ENCODE results near the gene PAFAH2.
"Not testable (repeated sequence)": the region's sequence is repeated elsewhere in the genome, so short reads cannot be mapped to it uniquely, and the experiment has no call there.

Gene PAFAH2

DNA sequence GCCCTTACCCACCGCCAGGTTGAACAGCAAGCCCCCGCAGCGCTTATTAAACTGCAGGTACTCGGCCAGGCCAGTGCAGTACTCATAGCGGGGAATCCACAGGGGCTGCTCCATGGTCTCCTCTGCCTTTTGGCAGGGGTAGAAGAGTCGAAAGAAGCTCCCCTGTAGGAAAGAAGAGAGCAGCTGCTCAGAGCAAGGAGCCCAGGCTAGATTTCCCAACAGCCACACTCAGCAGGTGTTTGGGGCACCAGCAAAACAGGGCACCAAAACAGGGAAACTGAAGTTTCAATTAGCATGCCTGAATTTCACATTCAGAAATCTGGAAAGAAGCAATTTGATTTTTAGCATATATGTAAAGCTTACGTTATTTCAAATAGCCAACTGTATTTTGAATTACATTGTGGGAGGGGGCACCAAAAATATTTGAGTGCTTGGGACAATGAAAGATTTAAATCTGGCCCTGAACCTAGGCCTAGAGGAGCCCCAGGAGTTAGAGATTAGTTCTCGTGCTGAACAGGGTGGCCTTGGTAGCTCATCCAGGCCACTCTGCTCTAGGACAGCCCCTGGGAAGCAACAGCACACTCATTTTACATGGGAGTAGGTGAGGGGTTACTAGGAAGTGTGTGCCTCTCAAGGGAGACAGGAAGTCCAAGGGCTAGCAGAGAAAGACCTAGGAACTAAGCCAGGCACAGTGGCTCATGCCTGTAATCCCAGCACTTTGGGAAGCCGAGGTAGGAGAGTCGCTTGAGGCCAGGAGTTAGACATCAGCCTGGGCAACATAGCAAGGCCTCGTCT, 8.2 kb downstream of the PAFAH2 start (continued):
- no peak for TF ChIP-seq BACH2 (CRISPR knock-in tag; IDR thresholded peaks at IDR 0.05; ENCODE audit: borderline replicate concordance)
- no peak for TF ChIP-seq ZNF8 (CRISPR knock-in tag; IDR thresholded peaks at IDR 0.05)
- TF ChIP-seq ZNF565 (CRISPR knock-in tag; conservative IDR thresholded peaks at IDR 0.05; ENCODE audit: low read depth), result no peak
- no peak for TF ChIP-seq ZC3H10 (CRISPR knock-in tag; IDR thresholded peaks at IDR 0.05)
- no peak for TF ChIP-seq ZFP30 (CRISPR knock-in tag; IDR thresholded peaks at IDR 0.05)
- TF ChIP-seq, protein P1, sequence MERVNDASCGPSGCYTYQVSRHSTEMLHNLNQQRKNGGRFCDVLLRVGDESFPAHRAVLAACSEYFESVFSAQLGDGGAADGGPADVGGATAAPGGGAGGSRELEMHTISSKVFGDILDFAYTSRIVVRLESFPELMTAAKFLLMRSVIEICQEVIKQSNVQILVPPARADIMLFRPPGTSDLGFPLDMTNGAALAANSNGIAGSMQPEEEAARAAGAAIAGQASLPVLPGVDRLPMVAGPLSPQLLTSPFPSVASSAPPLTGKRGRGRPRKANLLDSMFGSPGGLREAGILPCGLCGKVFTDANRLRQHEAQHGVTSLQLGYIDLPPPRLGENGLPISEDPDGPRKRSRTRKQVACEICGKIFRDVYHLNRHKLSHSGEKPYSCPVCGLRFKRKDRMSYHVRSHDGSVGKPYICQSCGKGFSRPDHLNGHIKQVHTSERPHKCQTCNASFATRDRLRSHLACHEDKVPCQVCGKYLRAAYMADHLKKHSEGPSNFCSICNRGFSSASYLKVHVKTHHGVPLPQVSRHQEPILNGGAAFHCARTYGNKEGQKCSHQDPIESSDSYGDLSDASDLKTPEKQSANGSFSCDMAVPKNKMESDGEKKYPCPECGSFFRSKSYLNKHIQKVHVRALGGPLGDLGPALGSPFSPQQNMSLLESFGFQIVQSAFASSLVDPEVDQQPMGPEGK (CRISPR knock-in tag; IDR thresholded peaks at IDR 0.05; ENCODE audit: borderline replicate concordance), result no peak
- TF ChIP-seq CSDC2 (CRISPR knock-in tag; IDR thresholded peaks at IDR 0.05), result no peak

DNA sequence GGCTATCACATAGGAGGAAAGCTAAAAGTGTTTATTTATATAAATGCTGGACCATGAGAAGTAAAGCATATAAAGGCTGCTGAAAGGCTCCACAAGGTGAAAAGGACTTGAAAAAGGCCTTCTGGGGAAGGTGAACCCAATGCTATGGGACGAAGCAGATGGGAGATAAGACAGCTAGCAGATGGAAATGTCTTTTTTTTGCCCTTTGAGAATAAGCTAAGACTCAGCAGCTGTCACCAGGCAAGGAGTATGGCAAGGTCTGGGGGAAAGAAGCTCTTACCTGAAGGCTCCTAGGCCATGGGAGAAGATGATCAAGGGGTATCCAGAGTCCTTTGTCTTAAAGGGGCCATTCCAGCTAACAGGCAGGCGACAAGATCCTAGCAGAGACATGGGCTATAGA, 9.9 kb downstream of the PAFAH2 start:
- TF ChIP-seq RARB (CRISPR knock-in tag; IDR thresholded peaks at IDR 0.05) (no peak), BACH2 (CRISPR knock-in tag; IDR thresholded peaks at IDR 0.05; ENCODE audit: borderline replicate concordance) (no peak), ESRRG (CRISPR knock-in tag; IDR thresholded peaks at IDR 0.05) (no peak), TCF4 (CRISPR knock-in tag; IDR thresholded peaks at IDR 0.05; ENCODE audit: borderline replicate concordance) (no peak), ZNF565 (CRISPR knock-in tag; conservative IDR thresholded peaks at IDR 0.05; ENCODE audit: low read depth) (no peak)
- TF ChIP-seq, protein P2, sequence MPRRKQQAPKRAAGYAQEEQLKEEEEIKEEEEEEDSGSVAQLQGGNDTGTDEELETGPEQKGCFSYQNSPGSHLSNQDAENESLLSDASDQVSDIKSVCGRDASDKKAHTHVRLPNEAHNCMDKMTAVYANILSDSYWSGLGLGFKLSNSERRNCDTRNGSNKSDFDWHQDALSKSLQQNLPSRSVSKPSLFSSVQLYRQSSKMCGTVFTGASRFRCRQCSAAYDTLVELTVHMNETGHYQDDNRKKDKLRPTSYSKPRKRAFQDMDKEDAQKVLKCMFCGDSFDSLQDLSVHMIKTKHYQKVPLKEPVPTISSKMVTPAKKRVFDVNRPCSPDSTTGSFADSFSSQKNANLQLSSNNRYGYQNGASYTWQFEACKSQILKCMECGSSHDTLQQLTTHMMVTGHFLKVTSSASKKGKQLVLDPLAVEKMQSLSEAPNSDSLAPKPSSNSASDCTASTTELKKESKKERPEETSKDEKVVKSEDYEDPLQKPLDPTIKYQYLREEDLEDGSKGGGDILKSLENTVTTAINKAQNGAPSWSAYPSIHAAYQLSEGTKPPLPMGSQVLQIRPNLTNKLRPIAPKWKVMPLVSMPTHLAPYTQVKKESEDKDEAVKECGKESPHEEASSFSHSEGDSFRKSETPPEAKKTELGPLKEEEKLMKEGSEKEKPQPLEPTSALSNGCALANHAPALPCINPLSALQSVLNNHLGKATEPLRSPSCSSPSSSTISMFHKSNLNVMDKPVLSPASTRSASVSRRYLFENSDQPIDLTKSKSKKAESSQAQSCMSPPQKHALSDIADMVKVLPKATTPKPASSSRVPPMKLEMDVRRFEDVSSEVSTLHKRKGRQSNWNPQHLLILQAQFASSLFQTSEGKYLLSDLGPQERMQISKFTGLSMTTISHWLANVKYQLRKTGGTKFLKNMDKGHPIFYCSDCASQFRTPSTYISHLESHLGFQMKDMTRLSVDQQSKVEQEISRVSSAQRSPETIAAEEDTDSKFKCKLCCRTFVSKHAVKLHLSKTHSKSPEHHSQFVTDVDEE (CRISPR knock-in tag; IDR thresholded peaks at IDR 0.05), result no peak

GRCh38 chr1:25986773-25987172, 11.1 kb downstream of the PAFAH2 start:
- not testable (repeated sequence) for ATAC-seq

More for the DNA sequence above, 9.9 kb downstream of the PAFAH2 start:
- ATAC-seq, result no peak

GRCh38 chr1:25985670-25986069, 12.2 kb downstream of the PAFAH2 start:
- no peak for ATAC-seq
- no peak for TF ChIP-seq ARNTL (CRISPR knock-in tag; IDR thresholded peaks at IDR 0.05; ENCODE audit: borderline replicate concordance, low read depth)
- TF ChIP-seq, protein P2 (CRISPR knock-in tag; IDR thresholded peaks at IDR 0.05), result no peak
- no peak for TF ChIP-seq ZNF565 (CRISPR knock-in tag; conservative IDR thresholded peaks at IDR 0.05; ENCODE audit: low read depth)
- TF ChIP-seq ZC3H10 (CRISPR knock-in tag; IDR thresholded peaks at IDR 0.05), result no peak

DNA sequence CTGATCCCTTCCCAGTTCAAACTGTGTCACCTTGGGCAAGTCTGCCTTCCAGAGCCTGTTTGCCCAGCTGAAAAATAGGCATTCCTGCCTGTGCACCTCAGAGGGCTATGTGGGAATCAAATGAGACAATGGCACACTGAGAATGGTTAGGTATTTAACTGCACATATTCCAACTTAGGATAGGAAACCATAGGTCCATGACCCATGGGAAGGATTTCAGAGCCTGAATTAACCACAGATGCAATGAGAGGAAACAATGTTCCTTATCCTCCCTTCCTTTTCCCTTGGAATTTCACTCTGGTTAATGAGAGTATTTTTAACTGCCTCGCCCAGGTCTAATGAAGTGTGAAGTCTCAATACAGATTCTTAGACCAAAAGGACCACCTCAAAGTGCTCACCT, 12.7 kb downstream of the PAFAH2 start:
- ATAC-seq, result no peak
- TF ChIP-seq GLIS3 (CRISPR knock-in tag; IDR thresholded peaks at IDR 0.05) (no peak), ZFP3 (CRISPR knock-in tag; IDR thresholded peaks at IDR 0.05) (no peak), BACH2 (CRISPR knock-in tag; IDR thresholded peaks at IDR 0.05; ENCODE audit: borderline replicate concordance) (no peak), ESRRG (CRISPR knock-in tag; IDR thresholded peaks at IDR 0.05) (no peak), TOX (CRISPR knock-in tag; IDR thresholded peaks at IDR 0.05; ENCODE audit: borderline replicate concordance) (no peak), TCF4 (CRISPR knock-in tag; IDR thresholded peaks at IDR 0.05; ENCODE audit: borderline replicate concordance) (no peak), RARB (CRISPR knock-in tag; IDR thresholded peaks at IDR 0.05) (no peak), ZC3H10 (CRISPR knock-in tag; IDR thresholded peaks at IDR 0.05) (no peak), CSRNP3 (CRISPR knock-in tag; IDR thresholded peaks at IDR 0.05) (no peak)
- TF ChIP-seq, protein P3, sequence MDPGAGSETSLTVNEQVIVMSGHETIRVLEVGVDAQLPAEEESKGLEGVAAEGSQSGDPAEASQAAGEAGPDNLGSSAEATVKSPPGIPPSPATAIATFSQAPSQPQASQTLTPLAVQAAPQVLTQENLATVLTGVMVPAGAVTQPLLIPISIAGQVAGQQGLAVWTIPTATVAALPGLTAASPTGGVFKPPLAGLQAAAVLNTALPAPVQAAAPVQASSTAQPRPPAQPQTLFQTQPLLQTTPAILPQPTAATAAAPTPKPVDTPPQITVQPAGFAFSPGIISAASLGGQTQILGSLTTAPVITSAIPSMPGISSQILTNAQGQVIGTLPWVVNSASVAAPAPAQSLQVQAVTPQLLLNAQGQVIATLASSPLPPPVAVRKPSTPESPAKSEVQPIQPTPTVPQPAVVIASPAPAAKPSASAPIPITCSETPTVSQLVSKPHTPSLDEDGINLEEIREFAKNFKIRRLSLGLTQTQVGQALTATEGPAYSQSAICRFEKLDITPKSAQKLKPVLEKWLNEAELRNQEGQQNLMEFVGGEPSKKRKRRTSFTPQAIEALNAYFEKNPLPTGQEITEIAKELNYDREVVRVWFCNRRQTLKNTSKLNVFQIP (CRISPR knock-in tag; IDR thresholded peaks at IDR 0.05; ENCODE audit: borderline replicate concordance, low read depth), result no peak
- TF ChIP-seq, protein P4, sequence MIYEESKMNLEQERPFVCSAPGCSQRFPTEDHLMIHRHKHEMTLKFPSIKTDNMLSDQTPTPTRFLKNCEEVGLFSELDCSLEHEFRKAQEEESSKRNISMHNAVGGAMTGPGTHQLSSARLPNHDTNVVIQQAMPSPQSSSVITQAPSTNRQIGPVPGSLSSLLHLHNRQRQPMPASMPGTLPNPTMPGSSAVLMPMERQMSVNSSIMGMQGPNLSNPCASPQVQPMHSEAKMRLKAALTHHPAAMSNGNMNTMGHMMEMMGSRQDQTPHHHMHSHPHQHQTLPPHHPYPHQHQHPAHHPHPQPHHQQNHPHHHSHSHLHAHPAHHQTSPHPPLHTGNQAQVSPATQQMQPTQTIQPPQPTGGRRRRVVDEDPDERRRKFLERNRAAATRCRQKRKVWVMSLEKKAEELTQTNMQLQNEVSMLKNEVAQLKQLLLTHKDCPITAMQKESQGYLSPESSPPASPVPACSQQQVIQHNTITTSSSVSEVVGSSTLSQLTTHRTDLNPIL (CRISPR knock-in tag; IDR thresholded peaks at IDR 0.05; ENCODE audit: low read depth), result no peak
